GM12892 (cell line): ENCODE measurements around the gene METTL14.

Experiments
- POLR2A ChIP-seq: IDR thresholded peaks from 2 replicates; pipeline ENCODE4 v1.6.1; 2011; ENCODE audit warnings: low read depth, low read length, control low read depth
- POLR2AphosphoS5 ChIP-seq: IDR thresholded peaks from 2 replicates; pipeline ENCODE4 v1.6.1; 2011; ENCODE audit warnings: low read depth, low read length, control low read depth

- no peak for TF ChIP-seq POLR2A
- TF ChIP-seq POLR2AphosphoS5 = no peak
These were observed 75.3 kb downstream of the METTL14 start for GRCh38 chr4:118760493-118760892.
